MM.1S (cell line): ENCODE results near the gene GALNT9.

ENCODE experiments used
- CTCF ChIP-seq: fragments of 300-600 bp; sonication (generic); IDR thresholded peaks from 2 replicates; pipeline ENCODE4 v1.5.1; 2016; ENCODE audit warnings: antibody characterized with exemption, low read length, mixed read lengths
- EZH2 ChIP-seq: fragments of 300-600 bp; sonication (generic); optimal IDR thresholded peaks from 2 replicates; pipeline ENCODE3; 2017; ENCODE audit warnings: low read depth, mild to moderate bottlenecking, antibody characterized with exemption, low read length, mixed read lengths
- EZH2phosphoT487 ChIP-seq: fragments of 300-600 bp; sonication (generic); IDR thresholded peaks from 2 replicates; pipeline ENCODE4 v1.6.1; 2018; ENCODE audit warnings: antibody characterized with exemption, low read length

DNA sequence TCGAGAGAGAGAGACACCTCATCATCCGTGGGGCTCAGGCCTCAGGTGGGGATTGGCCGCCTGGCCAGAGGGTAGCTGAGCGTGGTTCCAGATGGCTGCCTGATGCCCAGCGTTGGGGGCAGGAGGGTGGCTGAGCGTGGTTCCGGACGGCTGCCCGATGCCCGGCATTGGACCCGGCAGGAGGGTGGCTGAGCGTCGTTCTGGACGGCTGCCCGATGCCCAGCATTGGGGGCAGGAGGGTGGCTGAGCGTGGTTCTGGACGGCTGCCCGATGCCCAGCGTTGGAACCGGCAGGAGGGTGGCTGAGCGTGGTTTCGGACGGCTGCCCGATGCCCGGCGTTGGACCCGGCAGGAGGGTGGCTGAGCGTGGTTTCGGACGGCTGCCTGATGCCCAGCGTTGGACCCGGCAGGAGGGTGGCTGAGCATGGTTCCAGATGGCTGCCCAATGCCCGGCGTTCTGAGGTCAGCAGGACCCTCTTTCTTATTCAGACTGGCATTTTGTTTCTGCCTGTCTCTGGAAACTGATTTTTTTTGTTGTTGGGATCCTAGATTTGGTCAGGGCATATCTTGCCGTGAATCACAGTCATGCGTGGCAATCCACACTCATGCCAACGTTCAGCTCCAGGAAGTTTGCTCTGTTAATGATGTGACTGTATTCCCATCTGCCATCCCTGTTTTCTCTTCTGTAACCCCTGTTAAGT, 40.7 kb downstream of the GALNT9 start:
- TF ChIP-seq CTCF, result no peak
- no peak for TF ChIP-seq EZH2
- TF ChIP-seq EZH2phosphoT487, result no peak
